Fibroblast of mammary gland (primary cell): ENCODE data around the gene YARS1.

ENCODE experiments used
- DNase-seq: peaks from one replicate; pipeline ENCODE4 v3.0.0-alpha.2; 2010; ENCODE audit warnings: low read depth
- H3K4me3 ChIP-seq: 2 replicates; pipeline ENCODE4 v1.5.1; 2011; ENCODE audit warnings: low read depth, mild to moderate bottlenecking, low read length, moderate library complexity; ENCODE audit not compliant: control insufficient read depth
- CTCF ChIP-seq: conservative IDR thresholded peaks from 2 replicates; pipeline ENCODE4 v1.5.1; 2011; ENCODE audit warnings: low read depth, low read length, inconsistent platforms; ENCODE audit not compliant: control insufficient read depth, insufficient read depth

The YARS1 gene

GRCh38 chr1:32860566-32860965, 43.4 kb upstream of the YARS1 start:
- TF ChIP-seq CTCF: no peak
- H3K4me3 ChIP-seq: no peak overlapping the region
- DNase-seq: no peak

- no peak for TF ChIP-seq CTCF
- no peak overlapping the region for H3K4me3 ChIP-seq
Observed at GRCh38 chr1:32859915-32860314, 42.8 kb upstream of the YARS1 start.

GRCh38 chr1:32858791-32859190, 41.6 kb upstream of the YARS1 start:
- TF ChIP-seq CTCF: no peak
- H3K4me3 ChIP-seq: no peak overlapping the region
- no peak for DNase-seq

More at GRCh38 chr1:32859915-32860314, 42.8 kb upstream of the YARS1 start:
- DNase-seq: no peak

- TF ChIP-seq CTCF: no peak
- no peak overlapping the region for H3K4me3 ChIP-seq
- no peak for DNase-seq
Observed at GRCh38 chr1:32858136-32858535, 41.0 kb upstream of the YARS1 start.

- no peak for DNase-seq
- no peak overlapping the region for H3K4me3 ChIP-seq
- no peak for TF ChIP-seq CTCF
Observed at GRCh38 chr1:32855861-32856617, 38.9 kb upstream of the YARS1 start.

GRCh38 chr1:32848354-32849063, 31.4 kb upstream of the YARS1 start:
- TF ChIP-seq CTCF: no peak
- no peak overlapping the region for H3K4me3 ChIP-seq
- DNase-seq: no peak

- no peak for TF ChIP-seq CTCF
- DNase-seq: no peak
- no peak overlapping the region for H3K4me3 ChIP-seq
Observed at GRCh38 chr1:32831878-32832277, 14.7 kb upstream of the YARS1 start.
